OCI-LY1 (cell line): ENCODE measurements around the gene TTC33.
"Not testable (repeated sequence)": the region's sequence is repeated elsewhere in the genome, so short reads cannot be mapped to it uniquely, and the experiment has no call there.

ENCODE experiments used
- H2AFZ ChIP-seq: fragments of 200-600 bp; sonication (generic), shearing (Covaris generic); 2 replicates; pipeline ENCODE4 v1.6.0; 2014; ENCODE audit warnings: antibody characterized with exemption, mild to moderate bottlenecking, low read length
- H3F3A ChIP-seq: fragments of 200-600 bp; sonication (generic), shearing (Covaris generic); 2 replicates; pipeline ENCODE4 v1.6.0; 2014; ENCODE audit warnings: mild to moderate bottlenecking, antibody characterized with exemption, low read length, moderate library complexity; ENCODE audit not compliant: insufficient read depth
- H3K27ac ChIP-seq: fragments of 200-600 bp; sonication (generic); 2 replicates; pipeline ENCODE4 v1.5.1; 2014; ENCODE audit warnings: low read length, mixed run types, mild to moderate bottlenecking, low read depth; ENCODE audit not compliant: poor library complexity, severe bottlenecking
- H3K27me3 ChIP-seq: fragments of 200-600 bp; sonication (generic); 2 replicates; pipeline ENCODE4 v1.6.0; 2014; ENCODE audit warnings: antibody characterized with exemption, mild to moderate bottlenecking, low read length, moderate library complexity; ENCODE audit not compliant: insufficient read depth
- H3K36me3 ChIP-seq: fragments of 200-600 bp; sonication (generic); 2 replicates; pipeline ENCODE4 v1.6.1; 2014; ENCODE audit warnings: mild to moderate bottlenecking, antibody characterized with exemption, low read length, moderate library complexity, mixed read lengths; ENCODE audit not compliant: insufficient read depth
- H3K4me1 ChIP-seq: fragments of 200-600 bp; sonication (generic); 2 replicates; pipeline ENCODE4 v1.5.1; 2014; ENCODE audit warnings: mild to moderate bottlenecking, low read length, moderate library complexity; ENCODE audit not compliant: insufficient read depth, severe bottlenecking
- H3K4me2 ChIP-seq: fragments of 200-600 bp; sonication (generic), shearing (Covaris generic); 2 replicates; pipeline ENCODE4 v1.6.1; 2014; ENCODE audit warnings: low read length
- H3K4me3 ChIP-seq: fragments of 200-600 bp; sonication (generic); 2 replicates; pipeline ENCODE4 v1.5.1; 2014; ENCODE audit warnings: low read length, low read depth, mild to moderate bottlenecking, mixed read lengths; ENCODE audit not compliant: poor library complexity, severe bottlenecking
- H3K79me2 ChIP-seq: fragments of 200-600 bp; shearing (Covaris generic); 2 replicates; pipeline ENCODE4 v1.6.1; 2016; ENCODE audit warnings: mixed run types, low read length, mixed read lengths; ENCODE audit not compliant: insufficient read depth
- H3K9ac ChIP-seq: fragments of 200-600 bp; sonication (generic), shearing (Covaris generic); 2 replicates; pipeline ENCODE4 v1.6.1; 2014; ENCODE audit warnings: mild to moderate bottlenecking, low read length, mixed read lengths
- H3K9me2 ChIP-seq: fragments of 200-600 bp; sonication (generic), shearing (Covaris generic); 2 replicates; pipeline ENCODE4 v1.6.1; 2014; ENCODE audit warnings: low read depth, mild to moderate bottlenecking, low read length, mixed read lengths
- H3K9me3 ChIP-seq: fragments of 200-600 bp; shearing (Covaris generic); 2 replicates; pipeline ENCODE4 v1.6.1; 2014; ENCODE audit warnings: low read length, mixed read lengths
- H4K20me1 ChIP-seq: fragments of 200-600 bp; sonication (generic), shearing (Covaris generic); 2 replicates; pipeline ENCODE4 v1.6.0; 2016; ENCODE audit warnings: mild to moderate bottlenecking, low read length; ENCODE audit not compliant: insufficient read depth
- CTCF ChIP-seq: fragments of 200-600 bp; sonication (generic), shearing (Covaris generic); IDR thresholded peaks from 2 replicates; pipeline ENCODE4 v1.5.1; 2017; ENCODE audit warnings: mild to moderate bottlenecking, antibody characterized with exemption, low read length, moderate library complexity, mixed read lengths
- EZH2 ChIP-seq: fragments of 200-600 bp; sonication (generic), shearing (Covaris generic); IDR thresholded peaks from 2 replicates; pipeline ENCODE4 v1.8.0; 2017; ENCODE audit warnings: borderline replicate concordance, mixed run types, mild to moderate bottlenecking, antibody characterized with exemption, low read length, moderate library complexity, mixed read lengths

The TTC33 gene

GRCh38 chr5:40660751-40661150 lies 95.0 kb downstream of the TTC33 start:
- H3K27ac ChIP-seq, result no peak overlapping the region
- H3K27me3 ChIP-seq, result no peaks in the 10 kb centered on the region
- TF ChIP-seq EZH2 (no peak), CTCF (no peak)
- no peak overlapping the region for H3K4me2 ChIP-seq
- peaks cover 10% of the 10 kb centered on the region for H3K4me1 ChIP-seq
- no peaks in the 10 kb centered on the region for H3K36me3 ChIP-seq
- no peaks in the 10 kb centered on the region for H3K9me2 ChIP-seq
- no peak overlapping the region for H2AFZ ChIP-seq
- no peak overlapping the region for H3K4me3 ChIP-seq
- H3F3A ChIP-seq, result no peaks in the 10 kb centered on the region
- no peak overlapping the region for H3K9ac ChIP-seq
- no peaks in the 10 kb centered on the region for H4K20me1 ChIP-seq
- H3K9me3 ChIP-seq, result no peaks in the 10 kb centered on the region
- no peaks in the 10 kb centered on the region for H3K79me2 ChIP-seq

GRCh38 chr5:40656766-40657165 lies 99.0 kb downstream of the TTC33 start:
- Histone ChIP-seq H3F3A (no peaks in the 10 kb centered on the region), H4K20me1 (no peaks in the 10 kb centered on the region), H2AFZ (no peak overlapping the region), H3K4me2 (no peak overlapping the region), H3K27ac (no peak overlapping the region), H3K9me2 (no peaks in the 10 kb centered on the region), H3K79me2 (no peaks in the 10 kb centered on the region), H3K4me1 (peaks cover 43% of the 10 kb centered on the region), H3K36me3 (no peaks in the 10 kb centered on the region), H3K4me3 (no peak overlapping the region), H3K9me3 (no peaks in the 10 kb centered on the region), H3K27me3 (no peaks in the 10 kb centered on the region), H3K9ac (no peak overlapping the region)
- no peak for TF ChIP-seq EZH2
- TF ChIP-seq CTCF, result no peak

- H3K36me3 ChIP-seq, H3K4me2 ChIP-seq, H3K9ac ChIP-seq, H3K4me3 ChIP-seq, H4K20me1 ChIP-seq, H3K79me2 ChIP-seq, H3K9me2 ChIP-seq, H2AFZ ChIP-seq, H3K9me3 ChIP-seq, H3F3A ChIP-seq, H3K27me3 ChIP-seq, H3K27ac ChIP-seq: not testable (repeated sequence)
- H3K4me1 ChIP-seq, result peaks cover 40% of the 10 kb centered on the region
These were observed 99.7 kb downstream of the TTC33 start for GRCh38 chr5:40656091-40656490.

- H3K79me2 ChIP-seq, result no peaks in the 10 kb centered on the region
- H3K4me1 ChIP-seq, result peaks cover 37% of the 10 kb centered on the region
- H2AFZ ChIP-seq, result no peak overlapping the region
- no peaks in the 10 kb centered on the region for H3K27me3 ChIP-seq
- no peaks in the 10 kb centered on the region for H3F3A ChIP-seq
- H3K4me3 ChIP-seq, result no peak overlapping the region
- H3K36me3 ChIP-seq, result no peaks in the 10 kb centered on the region
- H4K20me1 ChIP-seq, result no peaks in the 10 kb centered on the region
- no peak overlapping the region for H3K4me2 ChIP-seq
- H3K9ac ChIP-seq, result no peak overlapping the region
- H3K27ac ChIP-seq, result no peak overlapping the region
- H3K9me2 ChIP-seq, result no peaks in the 10 kb centered on the region
- no peak for TF ChIP-seq EZH2
- TF ChIP-seq CTCF, result no peak
- H3K9me3 ChIP-seq, result no peaks in the 10 kb centered on the region
These were observed 100.6 kb downstream of the TTC33 start for GRCh38 chr5:40655138-40655537.
